ENCODE data around the gene ADAMTS15. TPM values are rescaled to one million over a fixed set of nuclear protein-coding genes. Genes with fewer than 3 reads are reported as not detected.

Gene ADAMTS15
- total RNA-seq, 3 donors from 2014 or later = 1.8 to 7.8 (median 3.5) TPM

DNA sequence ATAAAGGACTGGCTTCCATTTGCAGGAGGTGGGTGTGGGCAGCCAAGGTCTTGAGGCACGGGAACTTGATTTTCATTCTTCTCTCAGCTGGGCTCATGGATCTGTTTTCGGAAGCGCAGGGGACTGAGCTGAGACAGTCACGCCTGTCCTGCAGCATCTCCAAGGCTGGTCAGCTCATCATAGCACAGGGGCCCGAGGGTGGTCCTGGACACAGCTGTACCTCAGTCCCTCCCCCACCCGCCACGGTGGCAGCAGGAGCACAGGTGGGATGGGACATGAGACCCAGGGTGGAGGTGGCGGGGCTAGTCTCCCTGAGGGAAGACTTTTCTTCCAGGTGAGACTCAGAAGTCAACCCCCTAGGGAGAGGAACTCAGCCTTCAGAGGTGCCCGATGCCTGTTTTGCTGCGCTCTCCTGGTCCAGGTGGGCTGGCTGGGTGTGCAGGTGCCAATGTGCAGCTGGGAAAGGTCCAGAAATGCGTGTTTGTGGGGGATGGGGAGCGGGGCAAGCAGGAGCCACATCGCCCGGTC lies 23.8 kb upstream of the ADAMTS15 start:
- intact Hi-C loops (cut with DNase I, micrococcal nuclease) = no loop called here
- Histone ChIP-seq H3K36me3 (ENCODE audit: low read depth) (no peaks in the 10 kb centered on the region), H3K4me3 (no peak overlapping the region), H3K9me3 (no peaks in the 10 kb centered on the region), H3K4me1 (ENCODE audit: low read depth) (peaks cover 2% of the 10 kb centered on the region)
- TF ChIP-seq, protein P1, sequence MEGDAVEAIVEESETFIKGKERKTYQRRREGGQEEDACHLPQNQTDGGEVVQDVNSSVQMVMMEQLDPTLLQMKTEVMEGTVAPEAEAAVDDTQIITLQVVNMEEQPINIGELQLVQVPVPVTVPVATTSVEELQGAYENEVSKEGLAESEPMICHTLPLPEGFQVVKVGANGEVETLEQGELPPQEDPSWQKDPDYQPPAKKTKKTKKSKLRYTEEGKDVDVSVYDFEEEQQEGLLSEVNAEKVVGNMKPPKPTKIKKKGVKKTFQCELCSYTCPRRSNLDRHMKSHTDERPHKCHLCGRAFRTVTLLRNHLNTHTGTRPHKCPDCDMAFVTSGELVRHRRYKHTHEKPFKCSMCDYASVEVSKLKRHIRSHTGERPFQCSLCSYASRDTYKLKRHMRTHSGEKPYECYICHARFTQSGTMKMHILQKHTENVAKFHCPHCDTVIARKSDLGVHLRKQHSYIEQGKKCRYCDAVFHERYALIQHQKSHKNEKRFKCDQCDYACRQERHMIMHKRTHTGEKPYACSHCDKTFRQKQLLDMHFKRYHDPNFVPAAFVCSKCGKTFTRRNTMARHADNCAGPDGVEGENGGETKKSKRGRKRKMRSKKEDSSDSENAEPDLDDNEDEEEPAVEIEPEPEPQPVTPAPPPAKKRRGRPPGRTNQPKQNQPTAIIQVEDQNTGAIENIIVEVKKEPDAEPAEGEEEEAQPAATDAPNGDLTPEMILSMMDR (IDR thresholded peaks at IDR 0.05) = no peak
- ATAC-seq = no peak
- no peak for DNase-seq

DNA sequence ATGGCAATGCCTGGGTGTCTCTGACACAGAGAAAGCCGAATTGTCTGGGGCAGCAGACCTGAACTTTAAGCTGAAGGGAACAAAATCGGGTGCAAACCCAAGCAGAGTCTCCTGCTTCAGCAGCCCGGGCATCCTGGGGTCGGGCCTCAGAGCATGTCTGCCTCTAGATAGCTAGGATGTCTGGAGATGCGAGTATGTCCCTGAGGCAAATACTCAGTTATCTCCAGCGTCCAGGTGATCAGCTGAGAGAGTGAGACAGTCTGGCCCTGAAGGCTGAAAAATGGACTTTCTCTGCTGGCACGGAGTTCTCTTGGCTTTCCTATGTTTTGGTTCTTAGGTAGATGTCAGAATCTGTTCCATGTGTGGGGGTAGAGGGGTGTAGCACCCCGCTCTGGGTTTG lies 23.3 kb upstream of the ADAMTS15 start:
- DNase-seq (no peak), ATAC-seq (no peak)
- Histone ChIP-seq H3K4me3 (no peak overlapping the region), H3K9me3 (no peaks in the 10 kb centered on the region), H3K36me3 (ENCODE audit: low read depth) (no peaks in the 10 kb centered on the region), H3K4me1 (ENCODE audit: low read depth) (peaks cover 2% of the 10 kb centered on the region)
- intact Hi-C loops (cut with DNase I, micrococcal nuclease) = no loop called here
- TF ChIP-seq, protein P1 (IDR thresholded peaks at IDR 0.05) = no peak

DNA sequence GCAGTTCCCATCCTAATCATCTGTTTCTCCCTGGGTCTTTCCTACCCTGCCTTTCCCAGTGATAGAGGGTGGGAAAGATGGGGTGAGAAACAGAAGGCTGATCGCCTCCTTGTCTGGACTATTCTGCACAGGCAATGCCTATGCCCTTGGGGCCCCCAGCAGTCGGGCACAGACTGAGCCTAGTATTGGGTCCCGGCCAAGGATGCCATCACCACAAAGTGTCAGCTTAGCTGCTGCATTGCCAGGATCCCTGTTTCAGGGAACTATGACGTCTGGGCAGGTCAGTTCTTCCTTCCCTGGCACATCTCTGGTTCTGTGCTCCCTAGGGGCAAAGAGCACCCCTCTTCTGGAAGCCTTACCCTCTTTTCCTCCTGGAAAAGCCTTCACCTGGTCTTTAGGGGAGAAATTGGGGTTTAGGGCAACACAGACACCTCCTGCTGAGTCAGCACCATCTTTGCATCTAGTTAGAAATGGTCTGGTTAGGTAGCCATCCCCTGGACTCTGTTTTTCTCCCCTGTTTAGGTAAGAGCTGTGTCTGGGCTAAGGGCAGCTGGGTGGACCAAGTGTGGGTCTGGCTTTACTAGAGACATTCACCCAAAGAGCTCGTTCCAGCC lies 22.1 kb upstream of the ADAMTS15 start:
- no peaks in the 10 kb centered on the region for H3K36me3 ChIP-seq (ENCODE audit: low read depth)
- no peaks in the 10 kb centered on the region for H3K9me3 ChIP-seq
- H3K4me1 ChIP-seq (ENCODE audit: low read depth) = peaks cover 2% of the 10 kb centered on the region
- TF ChIP-seq, protein P1 (IDR thresholded peaks at IDR 0.05) = no peak
- intact Hi-C loops (cut with DNase I, micrococcal nuclease) = no loop called here
- DNase-seq (no peak), ATAC-seq (no peak)
- H3K4me3 ChIP-seq = no peak overlapping the region

DNA sequence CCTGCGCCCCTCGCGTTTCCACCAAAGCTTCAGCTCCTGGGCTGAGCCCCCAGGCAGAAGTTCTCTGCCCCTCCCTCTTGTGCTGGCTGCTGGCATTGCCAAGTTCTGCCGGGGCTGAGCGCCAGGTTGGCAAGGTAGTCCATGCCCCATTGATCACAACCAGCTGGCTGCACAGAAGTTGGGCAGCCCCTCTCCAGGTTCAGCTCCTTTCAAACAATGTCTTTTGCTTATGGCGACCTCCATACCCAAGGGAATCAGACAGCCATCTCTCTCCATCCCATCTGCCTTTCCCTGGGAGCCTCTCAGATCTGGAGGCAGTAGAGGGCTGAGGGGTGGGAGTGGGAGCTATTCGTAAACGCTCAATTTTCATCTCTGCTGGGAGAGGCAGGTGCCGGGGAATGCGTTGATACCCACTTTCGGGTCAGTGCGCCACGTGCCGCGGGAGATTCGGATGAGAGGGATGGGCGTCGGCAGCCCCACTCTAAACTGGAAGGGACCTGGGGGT lies 21.6 kb upstream of the ADAMTS15 start:
- no peak for ATAC-seq
- Histone ChIP-seq H3K9me3 (no peaks in the 10 kb centered on the region), H3K4me3 (no peak overlapping the region), H3K36me3 (ENCODE audit: low read depth) (no peaks in the 10 kb centered on the region), H3K4me1 (ENCODE audit: low read depth) (peaks cover 2% of the 10 kb centered on the region)
- no peak for DNase-seq
- intact Hi-C loops (cut with DNase I, micrococcal nuclease) = no loop called here
- TF ChIP-seq, protein P1 (IDR thresholded peaks at IDR 0.05) = no peak

DNA sequence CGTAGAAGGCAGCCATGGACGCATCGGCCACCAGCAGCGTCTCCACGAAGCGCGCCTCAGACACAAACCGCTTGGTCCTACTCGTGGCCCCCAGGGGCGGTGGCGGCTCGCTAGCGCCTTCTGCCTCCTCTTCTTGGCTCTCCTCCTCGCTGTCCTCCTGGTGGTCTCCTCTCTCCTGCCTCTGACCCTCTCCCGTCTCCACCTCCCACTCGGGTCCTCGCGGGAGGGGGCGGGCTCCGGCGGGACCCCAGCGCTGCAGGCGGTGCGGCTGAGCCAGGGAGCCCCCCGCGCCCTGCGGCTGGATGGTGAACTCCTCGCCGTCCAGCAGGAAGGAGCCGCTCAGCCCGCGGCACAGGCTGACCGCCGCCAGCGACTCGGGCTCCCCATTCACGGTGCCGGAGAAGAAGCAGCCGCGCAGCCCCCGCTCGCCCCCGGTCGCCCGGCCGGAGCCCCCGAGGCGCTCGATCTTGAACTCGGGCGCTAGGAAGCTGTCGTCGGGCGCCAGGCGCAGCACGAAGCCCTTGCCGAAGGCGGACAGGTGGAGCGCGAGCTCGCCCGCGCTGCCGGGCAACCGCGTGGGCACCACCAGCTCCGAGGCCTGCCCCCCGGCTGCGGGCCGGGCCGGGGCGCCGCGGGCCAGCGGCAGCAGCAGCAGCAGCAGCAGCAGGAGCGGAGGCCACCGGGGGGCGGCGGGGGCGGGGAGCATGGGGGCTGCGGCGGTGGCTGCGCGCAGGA lies 20.7 kb upstream of the ADAMTS15 start:
- peaks cover 2% of the 10 kb centered on the region for H3K4me1 ChIP-seq (ENCODE audit: low read depth)
- no peaks in the 10 kb centered on the region for H3K36me3 ChIP-seq (ENCODE audit: low read depth)
- ATAC-seq (peak; percentile 19), DNase-seq (no peak)
- no peak overlapping the region for H3K4me3 ChIP-seq
- no peaks in the 10 kb centered on the region for H3K9me3 ChIP-seq
- TF ChIP-seq, protein P1 (IDR thresholded peaks at IDR 0.05) = no peak
- intact Hi-C loops (cut with DNase I, micrococcal nuclease) = no loop called here

Data from mucosa of descending colon (tissue), 3 donors.